Epithelial cell of proximal tubule (primary cell): ENCODE data around the gene FBRSL1. TPM values are rescaled to one million over a fixed set of nuclear protein-coding genes. Genes with fewer than 3 reads are reported as not detected.

Source experiments
- DNase-seq: peaks from one replicate; pipeline ENCODE4 v3.0.0-alpha.2; 2011; ENCODE audit warnings: low read depth
- H3K4me3 ChIP-seq: 2 replicates; pipeline ENCODE4 v1.5.1; 2011; ENCODE audit warnings: low read depth, mild to moderate bottlenecking, low read length
- total RNA-seq: library from RNA; depleted of rRNA; stranded (reverse); fragments of >200 nt; gene quantifications from 2 replicates; pipeline ENCODE4 v1.2.3, GENCODE V29; 2015
- TF ChIP-seq, protein P1 (sequence below): conservative IDR thresholded peaks from 2 replicates; pipeline ENCODE4 v1.5.1; 2012; ENCODE audit warnings: low read depth, mild to moderate bottlenecking, low read length

Gene FBRSL1
- total RNA-seq, 1 donor from 2014 or later: 95.9 TPM

DNA sequence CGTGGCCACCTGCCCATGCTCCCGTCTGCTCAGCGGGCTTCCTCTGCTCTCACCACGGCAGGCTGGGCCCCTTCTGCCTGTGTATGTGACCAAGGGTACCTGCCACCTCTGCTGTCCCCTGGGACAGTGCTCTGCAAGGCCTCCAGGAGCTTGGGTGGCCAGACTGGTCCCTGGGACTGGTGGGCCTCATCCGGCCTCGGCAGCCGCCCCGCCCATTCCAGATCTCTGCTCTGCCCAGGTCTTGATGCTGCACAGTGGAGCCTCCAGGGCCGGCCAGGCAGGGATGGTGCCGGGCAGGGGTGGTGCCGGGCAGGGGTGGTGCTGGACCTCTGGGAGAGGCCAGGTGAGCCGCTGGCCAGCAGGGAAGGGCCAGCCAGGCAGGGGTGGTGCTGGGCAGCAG is 9.0 kb downstream of the FBRSL1 start:
- DNase-seq: no peak
- H3K4me3 ChIP-seq: no peak overlapping the region
- TF ChIP-seq, protein P1, sequence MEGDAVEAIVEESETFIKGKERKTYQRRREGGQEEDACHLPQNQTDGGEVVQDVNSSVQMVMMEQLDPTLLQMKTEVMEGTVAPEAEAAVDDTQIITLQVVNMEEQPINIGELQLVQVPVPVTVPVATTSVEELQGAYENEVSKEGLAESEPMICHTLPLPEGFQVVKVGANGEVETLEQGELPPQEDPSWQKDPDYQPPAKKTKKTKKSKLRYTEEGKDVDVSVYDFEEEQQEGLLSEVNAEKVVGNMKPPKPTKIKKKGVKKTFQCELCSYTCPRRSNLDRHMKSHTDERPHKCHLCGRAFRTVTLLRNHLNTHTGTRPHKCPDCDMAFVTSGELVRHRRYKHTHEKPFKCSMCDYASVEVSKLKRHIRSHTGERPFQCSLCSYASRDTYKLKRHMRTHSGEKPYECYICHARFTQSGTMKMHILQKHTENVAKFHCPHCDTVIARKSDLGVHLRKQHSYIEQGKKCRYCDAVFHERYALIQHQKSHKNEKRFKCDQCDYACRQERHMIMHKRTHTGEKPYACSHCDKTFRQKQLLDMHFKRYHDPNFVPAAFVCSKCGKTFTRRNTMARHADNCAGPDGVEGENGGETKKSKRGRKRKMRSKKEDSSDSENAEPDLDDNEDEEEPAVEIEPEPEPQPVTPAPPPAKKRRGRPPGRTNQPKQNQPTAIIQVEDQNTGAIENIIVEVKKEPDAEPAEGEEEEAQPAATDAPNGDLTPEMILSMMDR: no peak

DNA sequence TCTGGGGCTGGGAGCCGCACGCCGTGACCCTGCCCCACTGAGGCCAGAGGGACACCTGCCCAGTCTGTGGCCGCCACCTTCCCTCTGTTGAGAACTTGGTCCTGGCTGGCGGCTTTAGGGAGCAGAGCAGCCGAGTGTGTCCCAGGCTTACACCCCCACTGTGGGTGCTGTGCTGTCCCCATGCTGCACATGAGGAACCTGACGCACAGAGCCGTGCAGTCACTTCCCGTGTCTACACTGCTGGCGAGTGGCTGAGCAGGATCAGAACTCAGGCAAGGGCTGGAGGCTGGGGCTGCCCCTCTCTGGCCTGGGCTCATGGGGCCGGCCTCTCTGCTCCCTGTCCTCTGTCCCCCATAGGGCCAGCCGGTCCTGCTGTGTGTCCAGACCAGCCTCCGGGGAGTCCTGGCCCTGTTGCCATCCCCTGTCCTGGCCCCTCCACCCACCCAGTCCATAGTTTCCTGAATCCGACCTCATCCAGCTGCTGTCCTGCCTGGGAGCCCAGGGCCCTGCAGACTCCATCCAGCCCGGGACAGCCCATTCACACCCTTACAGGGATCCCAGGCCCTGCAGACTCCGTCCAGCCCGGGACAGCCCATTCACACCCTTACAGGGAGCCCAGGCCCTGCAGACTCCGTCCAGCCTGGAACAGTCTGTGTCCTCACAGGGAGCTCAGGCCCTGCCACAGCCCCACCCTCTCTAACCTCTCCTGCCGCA is 10.3 kb downstream of the FBRSL1 start:
- TF ChIP-seq, protein P1: no peak

DNA sequence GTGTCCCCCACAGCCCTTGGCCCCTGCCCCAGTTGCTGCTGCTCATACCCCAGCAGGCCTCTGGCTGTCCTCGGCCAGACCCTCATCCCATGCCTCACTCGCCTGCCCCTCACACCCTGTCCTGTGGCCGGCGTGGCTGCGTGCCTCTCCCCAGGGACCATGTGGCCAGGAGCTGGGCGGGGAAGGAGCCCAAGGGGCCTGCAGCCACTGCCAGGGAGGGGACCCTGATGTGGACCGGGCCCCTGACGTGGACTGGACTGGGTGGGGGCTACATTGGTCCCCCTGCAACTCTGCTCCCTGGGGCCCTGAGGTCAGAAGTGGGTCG is 10.9 kb downstream of the FBRSL1 start:
- H3K4me3 ChIP-seq: no peak overlapping the region
- DNase-seq: no peak
- TF ChIP-seq, protein P1: no peak

More for the DNA sequence above, 10.3 kb downstream of the FBRSL1 start:
- no peak overlapping the region for H3K4me3 ChIP-seq
- DNase-seq: no peak

DNA sequence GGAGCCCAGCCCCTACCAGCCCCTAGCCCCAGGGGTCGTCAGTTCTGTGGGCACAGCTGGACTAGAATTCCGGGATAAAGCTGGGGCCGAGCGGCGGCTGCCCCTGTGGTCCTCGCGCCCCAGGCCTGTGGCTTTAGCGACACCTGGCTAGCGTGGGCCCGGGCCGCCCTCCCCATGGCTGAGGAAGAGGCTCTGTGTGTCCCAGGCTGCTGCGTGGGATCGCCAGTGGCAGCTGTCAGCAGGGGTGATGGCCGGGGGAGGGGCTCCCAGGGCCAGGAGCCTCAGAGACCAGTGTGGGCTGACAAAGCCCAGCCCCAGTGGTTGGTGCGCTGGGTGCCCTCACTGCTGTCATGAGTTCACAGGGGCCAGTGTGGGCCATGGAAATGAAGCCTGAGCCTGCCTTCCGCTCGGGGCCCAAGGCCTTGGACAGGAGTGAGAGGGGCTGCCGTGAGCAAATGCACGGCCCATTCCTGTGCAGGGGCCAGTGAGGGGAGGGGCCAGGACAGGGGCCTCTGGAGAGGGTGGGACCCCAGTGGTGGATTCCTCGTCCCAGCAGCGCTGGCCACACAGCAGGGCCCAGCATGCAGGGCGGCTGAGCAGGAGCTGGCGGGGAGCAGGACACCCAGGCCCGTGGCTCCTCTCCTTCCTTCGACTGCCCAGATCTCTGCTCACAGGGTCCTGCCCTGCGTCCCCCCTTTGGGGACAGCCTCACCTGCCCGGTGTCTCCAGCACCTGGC is 11.4 kb downstream of the FBRSL1 start:
- TF ChIP-seq, protein P1: no peak
- no peak overlapping the region for H3K4me3 ChIP-seq
- no peak for DNase-seq

DNA sequence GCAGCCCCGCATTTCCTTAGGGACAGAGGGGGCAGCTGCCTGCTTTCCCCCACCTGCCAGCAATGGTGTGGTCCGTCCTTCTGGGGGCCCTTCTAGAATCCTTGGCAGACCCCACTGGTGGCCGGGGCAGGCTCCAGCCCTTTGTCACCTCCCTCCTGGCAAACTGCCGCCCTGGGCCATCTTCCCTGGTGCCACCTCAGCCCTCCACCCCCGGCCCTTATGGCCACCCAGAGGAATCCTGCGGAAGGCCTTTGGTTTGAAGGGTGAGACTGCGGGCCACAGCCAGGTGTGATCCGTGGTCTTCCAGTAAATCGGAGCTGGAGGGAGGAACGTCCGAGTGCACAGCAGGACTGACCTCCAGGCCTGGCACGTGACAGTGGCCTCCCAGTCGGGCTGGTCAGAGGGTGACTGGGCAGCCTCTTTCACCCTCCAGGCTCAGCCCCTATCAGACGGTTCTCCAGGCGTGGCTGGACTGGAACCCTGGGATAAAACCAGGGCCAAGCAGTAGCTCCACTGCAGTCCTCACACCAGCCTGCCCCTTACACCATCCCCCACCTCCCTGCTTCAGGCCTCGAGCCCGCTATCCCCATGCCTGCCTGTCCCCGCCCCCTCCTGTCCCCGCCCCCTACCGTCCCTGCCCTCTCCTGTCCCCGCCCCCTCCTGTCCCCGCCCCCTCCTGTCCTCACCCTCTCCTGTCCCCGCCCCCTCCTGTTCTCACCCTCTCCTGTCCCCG is 12.4 kb downstream of the FBRSL1 start:
- no peak for DNase-seq
- TF ChIP-seq, protein P1: no peak
- no peak overlapping the region for H3K4me3 ChIP-seq

DNA sequence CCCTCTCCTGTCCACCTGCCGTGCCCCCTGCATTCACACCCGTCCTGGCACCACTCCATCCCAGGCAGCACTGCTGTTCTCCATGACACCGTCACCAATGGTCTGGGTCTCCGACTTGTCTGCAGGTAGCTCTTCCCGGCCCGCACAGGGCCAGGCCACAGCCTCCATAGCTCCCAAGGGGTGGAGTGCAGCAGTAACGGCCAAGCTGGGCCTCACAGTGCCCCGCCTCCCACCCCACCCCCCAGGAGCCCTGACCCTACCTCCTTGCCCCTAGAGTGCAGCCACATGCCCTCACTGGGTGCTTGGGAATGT is 12.9 kb downstream of the FBRSL1 start:
- TF ChIP-seq, protein P1: no peak
- H3K4me3 ChIP-seq: no peak overlapping the region

More for the DNA sequence above, 12.9 kb downstream of the FBRSL1 start:
- DNase-seq: no peak
